ENCODE data around the gene PAMR1. TPM values are rescaled to one million over a fixed set of nuclear protein-coding genes. Genes with fewer than 3 reads are reported as not detected.

Gene PAMR1
- 10 to 100 TPM in 1 of 4 donors, 1 to 10 TPM in 3; 4.0 to 14.5 (median 7.4) TPM for total RNA-seq

- no peaks in the 10 kb centered on the region for H3K9me3 ChIP-seq
- peaks cover 5 to 23% (median 18%) of the 10 kb centered on the region in 4 donors for H3K4me1 ChIP-seq
- WGBS, result 21% methylated on average over 10 of the region's 34 CpGs
- H3K27ac ChIP-seq (replicated peaks in 1 of 4), result peak within 1 kb of the TSS in 2 of 4 donors; percentile 37 to 44
- TF ChIP-seq EP300 (IDR thresholded peaks at IDR 0.05), result no peak
- peak in 1 of 2 donors; percentile 37 for TF ChIP-seq POLR2AphosphoS5 (IDR thresholded peaks at IDR 0.05)
- H3K4me3 ChIP-seq, result peak within 1 kb of the TSS; percentile 34 to 57 (median 41)
- H3K36me3 ChIP-seq, result no peaks in the 10 kb centered on the region
- peaks cover 0 to 29% (median 3%) of the 10 kb centered on the region in 4 donors for H3K27me3 ChIP-seq
- intact Hi-C loops (cut with DNase I), result no loop called here
- DNase-seq (ENCODE audit: extremely low spot score), result peak; percentile 92
These were observed at the start of gene PAMR1 for GRCh38 chr11:35525501-35526175. TSS of gene PAMR1 (minus strand) at chr11:35525616. CDS start at chr11:35525585, 31 bp downstream.

DNA sequence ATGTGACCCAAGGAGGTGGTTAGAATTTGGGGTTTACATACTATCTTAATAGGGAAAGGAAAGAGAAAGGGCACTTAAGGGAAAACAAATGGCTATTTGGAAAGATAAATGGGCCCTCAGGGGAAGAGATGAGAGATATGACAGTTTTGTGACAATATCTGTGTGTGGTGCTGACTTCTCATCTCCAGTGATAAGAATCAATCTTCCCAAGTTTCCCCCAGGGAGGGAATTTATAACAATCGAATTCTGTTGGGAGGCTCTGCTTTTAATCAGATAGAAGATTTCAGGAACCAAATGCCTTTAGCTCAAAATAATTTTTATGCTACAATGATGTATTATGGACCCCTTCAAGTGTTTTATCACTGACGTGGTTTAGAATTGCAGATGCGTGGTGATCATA is 46.3 kb upstream of the PAMR1 start:
- no peak for DNase-seq (ENCODE audit: extremely low spot score)
- no peak for TF ChIP-seq POLR2AphosphoS5 (IDR thresholded peaks at IDR 0.05)
- TF ChIP-seq EP300 (IDR thresholded peaks at IDR 0.05), result no peak
- TF ChIP-seq POLR2A (IDR thresholded peaks at IDR 0.05; ENCODE audit: low read depth), result no peak
- TF ChIP-seq, protein P1, sequence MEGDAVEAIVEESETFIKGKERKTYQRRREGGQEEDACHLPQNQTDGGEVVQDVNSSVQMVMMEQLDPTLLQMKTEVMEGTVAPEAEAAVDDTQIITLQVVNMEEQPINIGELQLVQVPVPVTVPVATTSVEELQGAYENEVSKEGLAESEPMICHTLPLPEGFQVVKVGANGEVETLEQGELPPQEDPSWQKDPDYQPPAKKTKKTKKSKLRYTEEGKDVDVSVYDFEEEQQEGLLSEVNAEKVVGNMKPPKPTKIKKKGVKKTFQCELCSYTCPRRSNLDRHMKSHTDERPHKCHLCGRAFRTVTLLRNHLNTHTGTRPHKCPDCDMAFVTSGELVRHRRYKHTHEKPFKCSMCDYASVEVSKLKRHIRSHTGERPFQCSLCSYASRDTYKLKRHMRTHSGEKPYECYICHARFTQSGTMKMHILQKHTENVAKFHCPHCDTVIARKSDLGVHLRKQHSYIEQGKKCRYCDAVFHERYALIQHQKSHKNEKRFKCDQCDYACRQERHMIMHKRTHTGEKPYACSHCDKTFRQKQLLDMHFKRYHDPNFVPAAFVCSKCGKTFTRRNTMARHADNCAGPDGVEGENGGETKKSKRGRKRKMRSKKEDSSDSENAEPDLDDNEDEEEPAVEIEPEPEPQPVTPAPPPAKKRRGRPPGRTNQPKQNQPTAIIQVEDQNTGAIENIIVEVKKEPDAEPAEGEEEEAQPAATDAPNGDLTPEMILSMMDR (IDR thresholded peaks at IDR 0.05), result no peak
- 66% methylated on average over 3 of the region's 3 CpGs for WGBS
- peaks cover 0 to 8% (median 3%) of the 10 kb centered on the region in 4 donors for H3K9me3 ChIP-seq
- H3K27ac ChIP-seq (replicated peaks in 1 of 4), result no peak overlapping the region
- no peak overlapping the region for H3K4me3 ChIP-seq
- intact Hi-C loops (cut with DNase I), result no loop called here
- H3K36me3 ChIP-seq, result no peaks in the 10 kb centered on the region
- no peaks in the 10 kb centered on the region for H3K4me1 ChIP-seq
- no peaks in the 10 kb centered on the region for H3K27me3 ChIP-seq

- H3K27me3 ChIP-seq, result no peaks in the 10 kb centered on the region
- no peak overlapping the region for H3K4me3 ChIP-seq
- H3K27ac ChIP-seq (replicated peaks in 1 of 4), result no peak overlapping the region
- H3K36me3 ChIP-seq, result no peaks in the 10 kb centered on the region
- peaks cover 0 to 8% (median 3%) of the 10 kb centered on the region in 4 donors for H3K9me3 ChIP-seq
- H3K4me1 ChIP-seq, result peaks cover 0 to 5% (median 4%) of the 10 kb centered on the region in 4 donors
- intact Hi-C loops (cut with DNase I), result no loop called here
- TF ChIP-seq, protein P1 (IDR thresholded peaks at IDR 0.05), result no peak
- TF ChIP-seq POLR2A (IDR thresholded peaks at IDR 0.05; ENCODE audit: low read depth), result no peak
- no peak for TF ChIP-seq POLR2AphosphoS5 (IDR thresholded peaks at IDR 0.05)
- no peak for TF ChIP-seq EP300 (IDR thresholded peaks at IDR 0.05)
- no peak for DNase-seq (ENCODE audit: extremely low spot score)
- 33% methylated on average over 1 of the region's 1 CpG for WGBS
These were observed 42.5 kb upstream of the PAMR1 start for GRCh38 chr11:35567737-35568465.

DNA sequence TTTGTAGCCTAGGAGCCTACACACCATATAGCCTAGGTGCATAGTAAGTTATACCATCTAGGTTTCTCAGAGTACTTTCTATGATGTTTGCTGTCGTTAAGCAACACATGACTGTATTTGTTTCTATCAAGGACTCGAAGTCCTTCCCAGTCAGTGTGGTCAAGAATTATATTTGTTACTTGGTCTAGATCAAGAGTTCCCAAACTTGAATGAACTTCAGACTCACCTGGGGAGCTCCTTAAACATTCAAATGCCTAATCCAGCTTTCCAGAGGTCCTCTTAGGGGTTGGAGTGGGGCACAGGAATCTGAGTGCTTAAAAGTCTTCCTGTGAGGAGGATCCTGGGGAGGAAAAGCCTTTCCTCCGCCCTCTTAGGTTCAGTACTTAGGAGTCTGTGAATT is 41.5 kb upstream of the PAMR1 start:
- H3K27me3 ChIP-seq, result no peaks in the 10 kb centered on the region
- 95% methylated on average over 3 of the region's 3 CpGs for WGBS
- no peak overlapping the region for H3K4me3 ChIP-seq
- H3K4me1 ChIP-seq, result peaks cover 0 to 5% (median 4%) of the 10 kb centered on the region in 4 donors
- H3K9me3 ChIP-seq, result peaks cover 0 to 8% (median 3%) of the 10 kb centered on the region in 4 donors
- H3K36me3 ChIP-seq, result no peaks in the 10 kb centered on the region
- H3K27ac ChIP-seq (replicated peaks in 1 of 4), result no peak overlapping the region
- TF ChIP-seq POLR2AphosphoS5 (IDR thresholded peaks at IDR 0.05) (no peak), POLR2A (IDR thresholded peaks at IDR 0.05; ENCODE audit: low read depth) (no peak), EP300 (IDR thresholded peaks at IDR 0.05) (no peak)
- TF ChIP-seq, protein P1 (IDR thresholded peaks at IDR 0.05), result no peak
- no peak for DNase-seq (ENCODE audit: extremely low spot score)
- intact Hi-C loops (cut with DNase I), result no loop called here

DNA sequence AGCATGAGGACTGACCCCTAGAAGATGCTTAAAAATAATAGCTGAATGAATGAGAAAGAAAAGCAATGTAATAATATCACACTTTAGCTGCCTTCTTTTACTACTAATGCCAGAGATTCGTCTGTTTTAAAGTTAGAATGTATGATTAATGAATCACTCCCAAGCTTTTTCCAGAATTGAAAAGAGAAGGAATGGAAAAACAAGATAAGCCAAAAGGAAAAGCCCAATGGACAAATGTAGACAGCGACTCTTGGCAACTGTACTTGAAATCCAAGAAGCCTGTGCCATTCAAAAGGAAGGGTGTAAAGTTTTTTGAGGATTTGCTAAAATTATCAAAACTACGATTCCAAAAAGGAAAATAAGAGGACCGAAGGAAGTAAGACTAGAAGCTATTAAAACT is 40.8 kb upstream of the PAMR1 start:
- Histone ChIP-seq H3K4me1 (peaks cover 0 to 5% (median 4%) of the 10 kb centered on the region in 4 donors), H3K4me3 (no peak overlapping the region), H3K27me3 (no peaks in the 10 kb centered on the region), H3K36me3 (no peaks in the 10 kb centered on the region), H3K27ac (replicated peaks in 1 of 4) (no peak overlapping the region), H3K9me3 (peaks cover 0 to 8% (median 3%) of the 10 kb centered on the region in 4 donors)
- WGBS, result 51% methylated on average over 4 of the region's 4 CpGs
- TF ChIP-seq POLR2AphosphoS5 (IDR thresholded peaks at IDR 0.05), result no peak
- TF ChIP-seq POLR2A (IDR thresholded peaks at IDR 0.05; ENCODE audit: low read depth), result no peak
- TF ChIP-seq, protein P1 (IDR thresholded peaks at IDR 0.05), result no peak
- no peak for TF ChIP-seq EP300 (IDR thresholded peaks at IDR 0.05)
- intact Hi-C loops (cut with DNase I), result no loop called here
- no peak for DNase-seq (ENCODE audit: extremely low spot score)

Data from esophagus muscularis mucosa (tissue), 4 donors.